Sigmoid colon (tissue), 7 donors: ENCODE data around the gene EVI5L. TPM values are rescaled to one million over a fixed set of nuclear protein-coding genes. Genes with fewer than 3 reads are reported as not detected.

Source experiments
- DNase-seq: peaks from one replicate; pipeline ENCODE4 v3.0.0-alpha.2; 2019
- H3K27ac ChIP-seq, 4 donors: fragments of 200-600 bp; sonication (generic); one replicate each; pipeline ENCODE4 v1.5.1; 2016 to 2019; ENCODE audit warnings: mild to moderate bottlenecking in 1 of 4
- H3K27me3 ChIP-seq, 3 donors: fragments of 200-600 bp; sonication (generic); one replicate each; pipeline ENCODE4 v1.5.1; 2019; ENCODE audit warnings: mild to moderate bottlenecking in 1 of 3
- H3K36me3 ChIP-seq, 4 donors: fragments of 200-600 bp; sonication (generic); one replicate each; pipeline ENCODE4 v1.5.1; 2016 to 2019
- H3K4me1 ChIP-seq, 4 donors: fragments of 200-600 bp; sonication (generic); one replicate each; pipeline ENCODE4 v1.5.1; 2017 to 2019
- H3K4me3 ChIP-seq, 4 donors: fragments of 200-600 bp; sonication (generic); one replicate each; pipeline ENCODE4 v1.5.1; 2017 to 2019; ENCODE audit warnings: mild to moderate bottlenecking in 2 of 4, moderate library complexity in 1 of 4
- H3K9me3 ChIP-seq, 4 donors: fragments of 200-600 bp in 3 of 4; sonication (generic) in 3 of 4; one replicate each; pipeline versions ENCODE4 v1.5.1 to v1.6.1; 2013 to 2019
- EP300 ChIP-seq, 4 donors: sonication (generic); formaldehyde crosslinking; IDR thresholded peaks; one replicate each; pipeline ENCODE4 v1.6.1; 2017; ENCODE audit warnings: antibody characterized with exemption in 4 of 4
- POLR2A ChIP-seq, 2 donors: fragments of 450-650 bp; IDR thresholded peaks; one replicate each; pipeline ENCODE4 v1.6.1; 2016; ENCODE audit warnings: antibody characterized with exemption in 2 of 2, mild to moderate bottlenecking in 2 of 2, moderate library complexity in 2 of 2
- POLR2AphosphoS5 ChIP-seq, 4 donors: sonication (generic); formaldehyde crosslinking; IDR thresholded peaks; one replicate each; pipeline ENCODE4 v1.6.1; 2017; ENCODE audit warnings: antibody characterized with exemption in 4 of 4
- WGBS, 2 donors: extraction: QIAGEN DNeasy Blood & Tissue Kit; methylation state at CpG; one replicate each; pipeline ENCODE4 v1.1.7; 2013; 5-methylcytosine and 5-hydroxymethylcytosine counted together
- intact Hi-C: fragments of 100-400 bp; cut with DNase I; formaldehyde crosslinking; loops from one replicate; pipeline ENCODE4 v1.15.1; 2023
- polyA plus RNA-seq, 3 donors: library from polyadenylated mRNA; stranded (reverse); fragments of 200-250 nt; gene quantifications; one replicate each; pipeline ENCODE4 v1.2.3, GENCODE V29; 2013
- total RNA-seq, 4 donors: library from RNA; depleted of rRNA; stranded (reverse); fragments of >200 nt; gene quantifications; one replicate each; pipeline ENCODE4 v1.1.0, GENCODE V29; 2016
- TF ChIP-seq, protein P1 (sequence below), 4 experiments: fragments of 450-650 bp in 3 of 4; fragments of 200-600 bp in 1 of 4; IDR thresholded peaks; one replicate each; pipeline ENCODE4 v1.5.1; 2016 to 2019; ENCODE audit warnings: antibody characterized with exemption in 4 of 4, mild to moderate bottlenecking in 3 of 4, moderate library complexity in 2 of 4
- donor health status: healthy with polysubstance abuse.
- donor health status: Bipolar disorder and iron deficiency.
- donor health status: healthy.

Gene EVI5L
- total and polyA plus RNA-seq, 7 donors = 5.3 to 18.6 (median 10.3) TPM

DNA sequence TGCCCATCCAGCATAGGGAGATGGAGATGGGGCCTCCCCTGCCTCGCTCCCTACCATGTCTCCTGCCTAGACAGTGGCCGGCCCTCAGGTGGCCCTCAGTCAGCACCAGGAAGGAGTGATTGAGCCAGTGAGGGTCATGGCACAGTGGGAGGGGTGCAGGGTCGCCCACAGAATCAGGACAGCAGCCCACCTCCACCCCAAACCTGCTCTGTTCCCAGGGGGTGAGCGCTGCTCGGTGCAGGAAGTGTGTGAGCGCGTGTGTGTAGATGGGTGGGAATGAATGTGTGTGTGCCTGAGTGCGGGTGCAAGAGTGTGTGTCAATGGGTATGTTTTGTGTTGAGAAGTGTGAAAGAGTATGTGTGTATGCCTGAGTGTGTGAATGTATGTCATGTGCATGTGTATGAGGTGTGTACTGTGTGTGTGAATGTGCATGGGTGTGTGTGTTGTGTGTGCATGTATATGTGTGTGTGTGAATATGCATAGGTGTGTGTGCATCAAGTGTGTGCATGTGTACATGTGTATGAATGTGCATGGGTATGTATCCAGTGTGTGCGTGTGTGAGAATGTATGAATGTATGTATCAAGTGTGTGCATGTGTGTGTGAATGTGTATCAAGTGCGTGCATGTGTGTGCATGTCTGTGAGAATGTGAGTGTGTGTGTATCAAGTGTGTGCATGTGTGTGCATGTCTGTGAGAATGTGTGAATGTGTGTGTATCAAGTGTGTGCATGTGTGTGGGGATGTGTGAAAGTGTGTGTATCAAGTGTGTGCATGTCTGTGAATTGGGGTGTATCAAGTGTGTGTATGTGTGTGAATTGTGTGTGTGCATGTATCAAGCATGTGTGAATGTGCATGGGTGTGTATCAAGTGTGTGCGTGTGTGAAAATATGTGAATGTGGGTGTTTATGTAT lies 12.0 kb downstream of the EVI5L start:
- no peak for DNase-seq
- no peaks in the 10 kb centered on the region for H3K27me3 ChIP-seq
- H3K4me3 ChIP-seq = no peak overlapping the region
- intact Hi-C loops = no loop called here
- 91 to 94% methylated on average over 11 of the region's 11 CpGs for WGBS, 2 donors
- no peaks in the 10 kb centered on the region for H3K9me3 ChIP-seq
- no peak overlapping the region for H3K27ac ChIP-seq
- no peaks in the 10 kb centered on the region for H3K36me3 ChIP-seq
- no peak for TF ChIP-seq EP300 (IDR thresholded peaks at IDR 0.05)
- TF ChIP-seq POLR2AphosphoS5 (IDR thresholded peaks at IDR 0.05) = no peak
- no peak for TF ChIP-seq POLR2A (IDR thresholded peaks at IDR 0.05)
- TF ChIP-seq, protein P1, sequence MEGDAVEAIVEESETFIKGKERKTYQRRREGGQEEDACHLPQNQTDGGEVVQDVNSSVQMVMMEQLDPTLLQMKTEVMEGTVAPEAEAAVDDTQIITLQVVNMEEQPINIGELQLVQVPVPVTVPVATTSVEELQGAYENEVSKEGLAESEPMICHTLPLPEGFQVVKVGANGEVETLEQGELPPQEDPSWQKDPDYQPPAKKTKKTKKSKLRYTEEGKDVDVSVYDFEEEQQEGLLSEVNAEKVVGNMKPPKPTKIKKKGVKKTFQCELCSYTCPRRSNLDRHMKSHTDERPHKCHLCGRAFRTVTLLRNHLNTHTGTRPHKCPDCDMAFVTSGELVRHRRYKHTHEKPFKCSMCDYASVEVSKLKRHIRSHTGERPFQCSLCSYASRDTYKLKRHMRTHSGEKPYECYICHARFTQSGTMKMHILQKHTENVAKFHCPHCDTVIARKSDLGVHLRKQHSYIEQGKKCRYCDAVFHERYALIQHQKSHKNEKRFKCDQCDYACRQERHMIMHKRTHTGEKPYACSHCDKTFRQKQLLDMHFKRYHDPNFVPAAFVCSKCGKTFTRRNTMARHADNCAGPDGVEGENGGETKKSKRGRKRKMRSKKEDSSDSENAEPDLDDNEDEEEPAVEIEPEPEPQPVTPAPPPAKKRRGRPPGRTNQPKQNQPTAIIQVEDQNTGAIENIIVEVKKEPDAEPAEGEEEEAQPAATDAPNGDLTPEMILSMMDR (IDR thresholded peaks at IDR 0.05) = no peak
- no peaks in the 10 kb centered on the region for H3K4me1 ChIP-seq

DNA sequence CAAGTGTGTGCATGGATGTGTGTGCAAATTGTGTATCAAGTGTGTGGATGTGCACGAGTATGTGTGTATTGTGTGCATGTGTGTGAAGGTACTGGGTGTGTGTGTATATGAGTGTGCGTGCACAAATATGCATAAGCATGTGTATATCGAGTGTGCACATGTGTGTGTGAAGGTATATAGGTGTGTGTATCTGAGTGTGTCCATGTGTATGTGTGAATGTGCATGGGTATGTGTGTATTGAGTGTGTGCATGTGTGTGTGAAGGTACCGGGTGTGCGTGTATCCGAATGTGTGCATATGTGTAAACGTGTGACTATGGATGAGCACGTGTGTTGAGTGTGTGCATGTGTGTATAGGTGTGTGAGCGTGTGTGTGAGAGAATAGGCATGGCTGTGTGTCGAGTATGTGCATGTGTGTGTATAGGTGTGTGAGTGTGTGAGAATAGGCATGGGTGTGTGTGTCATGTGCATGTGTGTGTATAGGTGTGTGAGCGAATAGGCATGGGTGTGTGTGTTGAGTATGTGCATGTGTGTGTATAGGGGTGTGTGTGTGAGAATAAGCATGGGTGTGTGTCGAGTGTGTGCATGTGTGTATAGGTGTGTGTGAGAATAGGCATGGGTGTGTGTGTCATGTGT lies 12.8 kb downstream of the EVI5L start:
- Histone ChIP-seq H3K27ac (no peak overlapping the region), H3K9me3 (no peaks in the 10 kb centered on the region), H3K36me3 (no peaks in the 10 kb centered on the region), H3K27me3 (no peaks in the 10 kb centered on the region), H3K4me1 (no peaks in the 10 kb centered on the region), H3K4me3 (no peak overlapping the region)
- 96% methylated on average over 12 of the region's 12 CpGs for WGBS, 2 donors
- no peak for TF ChIP-seq POLR2AphosphoS5 (IDR thresholded peaks at IDR 0.05)
- no peak for TF ChIP-seq POLR2A (IDR thresholded peaks at IDR 0.05)
- TF ChIP-seq, protein P1 (IDR thresholded peaks at IDR 0.05) = no peak
- TF ChIP-seq EP300 (IDR thresholded peaks at IDR 0.05) = no peak
- intact Hi-C loops = no loop called here
- no peak for DNase-seq

- Histone ChIP-seq H3K27ac (no peak overlapping the region), H3K27me3 (no peaks in the 10 kb centered on the region), H3K4me3 (no peak overlapping the region), H3K36me3 (no peaks in the 10 kb centered on the region), H3K4me1 (no peaks in the 10 kb centered on the region), H3K9me3 (no peaks in the 10 kb centered on the region)
- WGBS, 2 donors = 90 to 95% methylated on average over 6 of the region's 6 CpGs
- TF ChIP-seq POLR2AphosphoS5 (IDR thresholded peaks at IDR 0.05) (no peak), EP300 (IDR thresholded peaks at IDR 0.05) (no peak), POLR2A (IDR thresholded peaks at IDR 0.05) (no peak)
- TF ChIP-seq, protein P1 (IDR thresholded peaks at IDR 0.05) = no peak
- DNase-seq = no peak
- intact Hi-C loops = no loop called here
Observed at GRCh38 chr19:7843521-7843920, 13.5 kb downstream of the EVI5L start.

- Histone ChIP-seq H3K36me3 (peaks cover 0 to 5% (median 0%) of the 10 kb centered on the region in 4 donors), H3K27ac (no peak overlapping the region), H3K9me3 (no peaks in the 10 kb centered on the region), H3K27me3 (no peaks in the 10 kb centered on the region), H3K4me1 (no peaks in the 10 kb centered on the region), H3K4me3 (no peak overlapping the region)
- TF ChIP-seq POLR2A (IDR thresholded peaks at IDR 0.05) = no peak
- no peak for TF ChIP-seq POLR2AphosphoS5 (IDR thresholded peaks at IDR 0.05)
- TF ChIP-seq, protein P1 (IDR thresholded peaks at IDR 0.05) = no peak
- no peak for TF ChIP-seq EP300 (IDR thresholded peaks at IDR 0.05)
- 64 to 85% methylated on average over 5 of the region's 5 CpGs for WGBS, 2 donors
- no peak for DNase-seq
- intact Hi-C loops = no loop called here
Observed at GRCh38 chr19:7844405-7844804, 14.4 kb downstream of the EVI5L start.
